H9 (cell line): ENCODE measurements around the gene CHGA. TPM values are rescaled to one million over a fixed set of nuclear protein-coding genes. Genes with fewer than 3 reads are reported as not detected.
A peak's percentile ranks its signal among the peaks of the same experiment; 100 is the strongest.

ENCODE experiments used
- DNase-seq: peaks from one replicate; pipeline ENCODE4 v3.0.0-alpha.2; 2017
- H2AFZ ChIP-seq: one replicate; pipeline ENCODE4 v1.6.1; 2013; ENCODE audit warnings: mild to moderate bottlenecking, low read length, control low read depth, moderate library complexity
- H2AK5ac ChIP-seq: 2 replicates; pipeline ENCODE4 v1.6.1; 2013; ENCODE audit warnings: low read length, control low read depth, mixed read lengths; ENCODE audit not compliant: insufficient read length
- H2BK120ac ChIP-seq: one replicate; pipeline ENCODE4 v1.6.1; 2013; ENCODE audit warnings: low read depth, mild to moderate bottlenecking, low read length, control low read depth, inconsistent platforms; ENCODE audit not compliant: poor library complexity, severe bottlenecking
- H2BK12ac ChIP-seq: 2 replicates; pipeline ENCODE4 v1.6.1; 2013; ENCODE audit warnings: low read length, control low read depth, mixed read lengths, low read depth; ENCODE audit not compliant: insufficient read length
- H2BK15ac ChIP-seq: 2 replicates; pipeline ENCODE4 v1.6.1; 2013; ENCODE audit warnings: low read depth, low read length, control low read depth
- H2BK20ac ChIP-seq: one replicate; pipeline ENCODE4 v1.6.1; 2013; ENCODE audit warnings: low read depth, mild to moderate bottlenecking, low read length, control low read depth, inconsistent platforms; ENCODE audit not compliant: poor library complexity, severe bottlenecking
- H2BK5ac ChIP-seq: 2 replicates; pipeline ENCODE4 v1.6.1; 2013; ENCODE audit warnings: low read length, control low read depth, mixed read lengths; ENCODE audit not compliant: insufficient read length
- H3K14ac ChIP-seq: 2 replicates; pipeline ENCODE4 v1.6.1; 2013; ENCODE audit warnings: low read length, control low read depth; ENCODE audit not compliant: insufficient read depth
- H3K18ac ChIP-seq: 2 replicates; pipeline ENCODE4 v1.6.1; 2013; ENCODE audit warnings: low read depth, mild to moderate bottlenecking, mixed read lengths, low read length, control low read depth; ENCODE audit not compliant: insufficient read length
- H3K23ac ChIP-seq: 2 replicates; pipeline ENCODE4 v1.6.1; 2013; ENCODE audit warnings: low read length, control low read depth, mixed read lengths, low read depth; ENCODE audit not compliant: insufficient read length
- H3K23me2 ChIP-seq: 2 replicates; pipeline ENCODE4 v1.6.1; 2013; ENCODE audit warnings: low read depth, mild to moderate bottlenecking, mixed read lengths, low read length, control low read depth; ENCODE audit not compliant: insufficient read length, poor library complexity, severe bottlenecking
- H3K27ac ChIP-seq: 2 replicates; pipeline ENCODE4 v1.5.1; 2013; ENCODE audit warnings: low read length, control low read depth, mixed read lengths, low read depth; ENCODE audit not compliant: insufficient read length
- H3K27me3 ChIP-seq: 2 replicates; pipeline ENCODE4 v1.6.1; 2013; ENCODE audit warnings: low read length, control low read depth, inconsistent platforms; ENCODE audit not compliant: insufficient read depth
- H3K4ac ChIP-seq: 2 replicates; pipeline ENCODE4 v1.6.1; 2013; ENCODE audit warnings: low read depth, mild to moderate bottlenecking, control low read depth, inconsistent platforms, low read length, moderate library complexity
- H3K4me1 ChIP-seq: 2 replicates; pipeline ENCODE4 v1.6.1; 2013; ENCODE audit warnings: low read length, control low read depth, inconsistent platforms; ENCODE audit not compliant: insufficient read depth
- H3K4me2 ChIP-seq: 2 replicates; pipeline ENCODE4 v1.6.1; 2013; ENCODE audit warnings: low read length, control low read depth, mixed read lengths; ENCODE audit not compliant: insufficient read length, insufficient read depth
- H3K56ac ChIP-seq: 2 replicates; pipeline ENCODE4 v1.6.1; 2013; ENCODE audit warnings: low read depth, mild to moderate bottlenecking, mixed read lengths, low read length, control low read depth; ENCODE audit not compliant: insufficient read length
- H3K79me1 ChIP-seq: 2 replicates; pipeline ENCODE4 v1.6.1; 2013; ENCODE audit warnings: low read depth, mild to moderate bottlenecking, moderate library complexity, low read length, control low read depth, inconsistent platforms; ENCODE audit not compliant: insufficient read depth, poor library complexity, severe bottlenecking
- H3K79me2 ChIP-seq: 2 replicates; pipeline ENCODE4 v1.6.1; 2013; ENCODE audit warnings: low read length, control low read depth, inconsistent platforms; ENCODE audit not compliant: insufficient read depth
- H3K9ac ChIP-seq: 2 replicates; pipeline ENCODE4 v1.6.1; 2013; ENCODE audit warnings: low read length, control low read depth, mixed read lengths; ENCODE audit not compliant: insufficient read length; ENCODE audit errors: extremely low read depth
- H3K9me3 ChIP-seq: one replicate; pipeline ENCODE4 v1.6.1; 2013; ENCODE audit warnings: low read depth, low read length, inconsistent platforms; ENCODE audit not compliant: control insufficient read depth
- H3T11ph ChIP-seq: one replicate; pipeline ENCODE4 v1.6.1; 2013; ENCODE audit warnings: mild to moderate bottlenecking, low read length, control low read depth, inconsistent platforms
- H4K20me1 ChIP-seq: one replicate; pipeline ENCODE4 v1.6.1; 2013; ENCODE audit not compliant: control insufficient read depth, insufficient read length, insufficient read depth
- H4K5ac ChIP-seq: 2 replicates; pipeline ENCODE4 v1.6.1; 2013; ENCODE audit warnings: low read depth, mild to moderate bottlenecking, mixed read lengths, low read length, control low read depth; ENCODE audit not compliant: insufficient read length
- H4K8ac ChIP-seq: replicated peaks from 2 replicates; pipeline ENCODE4 v1.6.1; 2013; ENCODE audit warnings: low read length, control low read depth, mixed read lengths, low read depth; ENCODE audit not compliant: insufficient read length
- H4K91ac ChIP-seq: 2 replicates; pipeline ENCODE4 v1.6.1; 2013; ENCODE audit warnings: low read depth, mild to moderate bottlenecking, moderate library complexity, mixed read lengths, low read length, control low read depth; ENCODE audit not compliant: insufficient read length
- H3K27ac Mint-ChIP-seq, 3 experiments: 2 replicates in 2 of 3; 3 replicates in 1 of 3; pipeline ENCODE4 v1.8.0; 2020 to 2021; ENCODE audit warnings: mixed read lengths in 3 of 3, mild to moderate bottlenecking in 1 of 3, moderate library complexity in 1 of 3
- H3K27me3 Mint-ChIP-seq: 2 replicates; pipeline ENCODE4 v1.8.0; 2021; ENCODE audit warnings: low read depth, mild to moderate bottlenecking, moderate library complexity, mixed read lengths
- H3K36me3 Mint-ChIP-seq, 3 experiments: 2 replicates in 2 of 3; 3 replicates in 1 of 3; pipeline ENCODE4 v1.8.0; 2020 to 2021; ENCODE audit warnings: low read depth in 3 of 3, mixed read lengths in 3 of 3; ENCODE audit not compliant: insufficient read depth in 1 of 3
- H3K4me1 Mint-ChIP-seq, 2 experiments: 2 replicates each; pipeline ENCODE4 v1.8.0; 2020; ENCODE audit warnings: mixed read lengths in 2 of 2
- H3K4me3 Mint-ChIP-seq, 2 experiments: 2 replicates in 1 of 2; 3 replicates in 1 of 2; pipeline ENCODE4 v1.8.0; 2020 to 2021; ENCODE audit warnings: mild to moderate bottlenecking in 2 of 2, mixed read lengths in 2 of 2, moderate library complexity in 1 of 2
- H3K9me3 Mint-ChIP-seq, 2 experiments: 2 replicates in 1 of 2; 3 replicates in 1 of 2; pipeline ENCODE4 v1.8.0; 2020; ENCODE audit warnings: mild to moderate bottlenecking in 2 of 2, mixed read lengths in 2 of 2, moderate library complexity in 1 of 2
- WGBS: extraction: QIAGEN DNeasy Blood & Tissue Kit; methylation state at CpG from one replicate; pipeline ENCODE4 v1.1.7; 2013; ENCODE audit warnings: missing lambda C conversion rate, low lambda C conversion rate, mixed read lengths; ENCODE audit not compliant: insufficient read length; ENCODE audit errors: extremely low coverage; 5-methylcytosine and 5-hydroxymethylcytosine counted together
- total RNA-seq: library from RNA; stranded (reverse); gene quantifications from 2 replicates; pipeline ENCODE4 v1.2.1, GENCODE V29; 2021
- TF ChIP-seq, protein P1 (sequence below): fragments of 200-600 bp; sonication (generic); conservative IDR thresholded peaks from 3 replicates; pipeline ENCODE4 v1.8.0; 2021; ENCODE audit warnings: antibody characterized with exemption, mild to moderate bottlenecking

Gene CHGA
- total RNA-seq, 1 experiment from 2014 or later, result 6.7 TPM

DNA sequence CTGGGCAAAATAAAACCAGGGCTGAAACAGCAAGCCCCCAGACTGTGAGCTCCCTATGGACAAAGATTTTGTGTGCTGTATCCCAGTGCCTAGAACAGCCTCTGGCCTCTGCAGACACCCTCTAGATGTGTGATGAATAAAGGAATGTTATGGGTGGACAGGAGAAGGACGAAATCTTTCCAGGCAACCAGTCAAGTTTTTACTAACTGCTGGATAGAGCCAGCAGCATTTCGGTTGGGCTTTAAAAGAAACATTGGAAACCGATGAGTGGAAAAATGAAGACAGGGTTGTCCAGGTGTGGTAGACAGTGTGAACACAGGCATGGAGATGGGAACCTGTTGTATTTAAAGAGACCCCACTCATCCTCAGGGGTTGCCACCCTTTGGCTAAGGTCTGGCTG, 4.0 kb downstream of the CHGA start:
- Histone ChIP-seq H3K56ac (no peak overlapping the region), H3K4me2 (no peak overlapping the region), H4K20me1 (peaks cover 7% of the 10 kb centered on the region), H2BK5ac (no peak overlapping the region), H2BK15ac (no peak overlapping the region), H3K9me3 (no peaks in the 10 kb centered on the region), H4K8ac (no peak overlapping the region), H3T11ph (no peak overlapping the region), H4K5ac (no peak overlapping the region), H3K27ac (no peak overlapping the region), H2BK120ac (no peak overlapping the region), H3K9ac (no peak overlapping the region), H2AK5ac (no peak overlapping the region), H3K14ac (no peak overlapping the region), H3K4ac (no peak overlapping the region), H3K23me2 (peaks cover 13% of the 10 kb centered on the region), H3K79me1 (no peaks in the 10 kb centered on the region), H2BK12ac (no peak overlapping the region), H2BK20ac (no peak overlapping the region), H2AFZ (no peak overlapping the region), H3K18ac (no peak overlapping the region), H4K91ac (no peak overlapping the region), H3K79me2 (no peaks in the 10 kb centered on the region), H3K4me1 (no peaks in the 10 kb centered on the region), H3K27me3 (no peaks in the 10 kb centered on the region), H3K23ac (no peak overlapping the region)
- peaks cover 31% of the 10 kb centered on the region for H3K27me3 Mint-ChIP-seq
- TF ChIP-seq, protein P1, sequence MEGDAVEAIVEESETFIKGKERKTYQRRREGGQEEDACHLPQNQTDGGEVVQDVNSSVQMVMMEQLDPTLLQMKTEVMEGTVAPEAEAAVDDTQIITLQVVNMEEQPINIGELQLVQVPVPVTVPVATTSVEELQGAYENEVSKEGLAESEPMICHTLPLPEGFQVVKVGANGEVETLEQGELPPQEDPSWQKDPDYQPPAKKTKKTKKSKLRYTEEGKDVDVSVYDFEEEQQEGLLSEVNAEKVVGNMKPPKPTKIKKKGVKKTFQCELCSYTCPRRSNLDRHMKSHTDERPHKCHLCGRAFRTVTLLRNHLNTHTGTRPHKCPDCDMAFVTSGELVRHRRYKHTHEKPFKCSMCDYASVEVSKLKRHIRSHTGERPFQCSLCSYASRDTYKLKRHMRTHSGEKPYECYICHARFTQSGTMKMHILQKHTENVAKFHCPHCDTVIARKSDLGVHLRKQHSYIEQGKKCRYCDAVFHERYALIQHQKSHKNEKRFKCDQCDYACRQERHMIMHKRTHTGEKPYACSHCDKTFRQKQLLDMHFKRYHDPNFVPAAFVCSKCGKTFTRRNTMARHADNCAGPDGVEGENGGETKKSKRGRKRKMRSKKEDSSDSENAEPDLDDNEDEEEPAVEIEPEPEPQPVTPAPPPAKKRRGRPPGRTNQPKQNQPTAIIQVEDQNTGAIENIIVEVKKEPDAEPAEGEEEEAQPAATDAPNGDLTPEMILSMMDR, result no peak
- no peak overlapping the region for H3K4me3 Mint-ChIP-seq
- peaks cover 23% of the 10 kb centered on the region in 2 experiments for H3K4me1 Mint-ChIP-seq
- WGBS, result no CpG with 5 or more reads among the region's 3 CpGs
- peak overlapping the region in 1 of 3 experiments; percentile 76; a peak in 1 of 7 replicates for H3K27ac Mint-ChIP-seq
- DNase-seq, result no peak
- H3K9me3 Mint-ChIP-seq, result no peaks in the 10 kb centered on the region
- H3K36me3 Mint-ChIP-seq, result peaks cover 0 to 5% (median 0%) of the 10 kb centered on the region in 3 experiments; a peak in 2 of 7 replicates
